Adrenal gland (tissue), 5 donors: Measurements from ENCODE around the gene ZNF487.

Source experiments
- CTCF ChIP-seq, 6 experiments: fragments of 450-650 bp in 4 of 6; fragments of 200-600 bp in 2 of 6; sonication (generic) in 1 of 6; IDR thresholded peaks; 1 replicate in 5 of 6; 2 replicates in 1 of 6; pipeline versions ENCODE4 v1.5.1 to v1.8.0; 2016 to 2021; ENCODE audit warnings: antibody characterized with exemption in 6 of 6, mild to moderate bottlenecking in 2 of 6, moderate library complexity in 1 of 6
- POLR2A ChIP-seq, 2 donors: fragments of 450-650 bp; IDR thresholded peaks; one replicate each; pipeline ENCODE4 v1.6.1; 2017; ENCODE audit warnings: antibody characterized with exemption in 2 of 2, mild to moderate bottlenecking in 2 of 2, moderate library complexity in 1 of 2
- donor health status: DM: no; HTN: no; CAD: no.

GRCh38 chr10:43444897-43445466 lies 8.1 kb downstream of the ZNF487 start:
- TF ChIP-seq CTCF (IDR thresholded peaks at IDR 0.05) (no peak), POLR2A (IDR thresholded peaks at IDR 0.05) (no peak)
